ENCODE measurements around the gene HTT-AS.

DNA sequence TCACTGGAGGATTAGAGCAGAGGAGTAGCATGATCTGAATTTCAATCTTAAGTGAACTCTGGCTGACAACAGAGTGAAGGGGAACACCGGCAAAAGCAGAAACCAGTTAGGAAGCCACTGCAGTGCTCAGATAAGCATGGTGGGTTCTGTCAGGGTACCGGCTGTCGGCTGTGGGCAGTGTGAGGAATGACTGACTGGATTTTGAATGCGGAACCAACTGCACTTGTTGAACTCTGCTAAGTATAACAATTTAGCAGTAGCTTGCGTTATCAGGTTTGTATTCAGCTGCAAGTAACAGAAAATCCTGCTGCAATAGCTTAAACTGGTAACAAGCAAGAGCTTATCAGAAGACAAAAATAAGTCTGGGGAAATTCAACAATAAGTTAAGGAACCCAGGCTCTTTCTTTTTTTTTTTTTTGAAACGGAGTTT lies 5.4 kb upstream of the HTT-AS start:
- TF ChIP-seq RAD21 (IDR thresholded peaks at IDR 0.05; ENCODE audit: low read length) (no peak), CTCF (IDR thresholded peaks at IDR 0.05) (no peak), ZBTB33 (IDR thresholded peaks at IDR 0.05; ENCODE audit: borderline replicate concordance, low read depth) (no peak), TAF1 (IDR thresholded peaks at IDR 0.05; ENCODE audit: borderline replicate concordance, low read depth, low read length) (no peak), EP300 (IDR thresholded peaks at IDR 0.05; ENCODE audit: borderline replicate concordance in 1 of 2, low read depth in 1 of 2, low read length in 1 of 2) (no peak), SMC3 (IDR thresholded peaks at IDR 0.05; ENCODE audit: low read depth, low read length) (no peak), FOSL2 (IDR thresholded peaks at IDR 0.05; ENCODE audit: borderline replicate concordance, low read depth) (no peak), EZH2phosphoT487 (IDR thresholded peaks at IDR 0.05; ENCODE audit: borderline replicate concordance, low read depth) (no peak), POLR2AphosphoS5 (IDR thresholded peaks at IDR 0.05; ENCODE audit: low read depth, low read length) (no peak), MXI1 (IDR thresholded peaks at IDR 0.05; ENCODE audit: low read depth, low read length) (no peak), GABPA (IDR thresholded peaks at IDR 0.05; ENCODE audit: low read depth) (no peak), YY1 (IDR thresholded peaks at IDR 0.05; ENCODE audit: low read depth) (no peak), TEAD4 (IDR thresholded peaks at IDR 0.05; ENCODE audit: borderline replicate concordance, insufficient read depth) (no peak)
- TF ChIP-seq, protein P1, sequence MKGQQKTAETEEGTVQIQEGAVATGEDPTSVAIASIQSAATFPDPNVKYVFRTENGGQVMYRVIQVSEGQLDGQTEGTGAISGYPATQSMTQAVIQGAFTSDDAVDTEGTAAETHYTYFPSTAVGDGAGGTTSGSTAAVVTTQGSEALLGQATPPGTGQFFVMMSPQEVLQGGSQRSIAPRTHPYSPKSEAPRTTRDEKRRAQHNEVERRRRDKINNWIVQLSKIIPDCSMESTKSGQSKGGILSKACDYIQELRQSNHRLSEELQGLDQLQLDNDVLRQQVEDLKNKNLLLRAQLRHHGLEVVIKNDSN (IDR thresholded peaks at IDR 0.05; ENCODE audit: borderline replicate concordance, low read depth), result no peak
